Kidney capillary endothelial cell (primary cell): Measurements from ENCODE around the gene JADE2.
"Not testable (repeated sequence)": the region's sequence is repeated elsewhere in the genome, so short reads cannot be mapped to it uniquely, and the experiment has no call there.

ENCODE experiments used
- DNase-seq: peaks from one replicate; pipeline ENCODE4 v3.0.0-alpha.2; 2018; ENCODE audit warnings: low spot score

The JADE2 gene

DNA sequence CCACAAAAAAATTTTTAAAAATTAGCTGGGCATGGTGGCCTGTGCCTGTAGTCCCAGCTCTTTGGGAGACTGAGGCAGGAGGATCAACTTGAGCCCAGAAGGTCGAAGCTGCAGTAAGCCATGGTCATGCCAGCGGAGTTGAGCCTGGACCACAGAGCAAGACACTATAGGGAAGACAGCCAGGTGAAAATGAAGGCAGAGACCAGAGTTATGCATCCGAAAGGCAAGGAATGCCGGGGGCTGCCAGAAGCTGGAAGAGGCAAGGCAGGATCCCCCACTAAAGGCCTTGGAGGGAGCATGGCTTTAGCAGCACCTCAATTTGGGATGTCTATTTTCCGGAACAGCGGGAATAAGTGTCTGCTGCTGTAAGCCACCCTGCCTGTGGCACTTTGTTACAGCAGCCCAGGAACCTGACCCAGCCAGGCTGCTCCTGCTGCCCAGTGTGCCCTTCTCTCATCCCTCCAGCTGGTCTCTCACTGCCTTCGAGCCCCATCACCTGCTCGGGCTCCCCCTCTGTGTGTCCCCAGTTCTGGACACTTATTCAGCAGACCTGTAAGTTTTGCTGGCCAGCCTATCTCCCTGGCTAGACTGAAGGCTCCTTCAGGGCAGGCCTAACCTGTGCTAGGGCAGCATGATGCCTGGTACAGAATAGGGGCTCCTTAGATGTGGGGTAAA is 16.8 kb upstream of the JADE2 start:
- DNase-seq = no peak

DNA sequence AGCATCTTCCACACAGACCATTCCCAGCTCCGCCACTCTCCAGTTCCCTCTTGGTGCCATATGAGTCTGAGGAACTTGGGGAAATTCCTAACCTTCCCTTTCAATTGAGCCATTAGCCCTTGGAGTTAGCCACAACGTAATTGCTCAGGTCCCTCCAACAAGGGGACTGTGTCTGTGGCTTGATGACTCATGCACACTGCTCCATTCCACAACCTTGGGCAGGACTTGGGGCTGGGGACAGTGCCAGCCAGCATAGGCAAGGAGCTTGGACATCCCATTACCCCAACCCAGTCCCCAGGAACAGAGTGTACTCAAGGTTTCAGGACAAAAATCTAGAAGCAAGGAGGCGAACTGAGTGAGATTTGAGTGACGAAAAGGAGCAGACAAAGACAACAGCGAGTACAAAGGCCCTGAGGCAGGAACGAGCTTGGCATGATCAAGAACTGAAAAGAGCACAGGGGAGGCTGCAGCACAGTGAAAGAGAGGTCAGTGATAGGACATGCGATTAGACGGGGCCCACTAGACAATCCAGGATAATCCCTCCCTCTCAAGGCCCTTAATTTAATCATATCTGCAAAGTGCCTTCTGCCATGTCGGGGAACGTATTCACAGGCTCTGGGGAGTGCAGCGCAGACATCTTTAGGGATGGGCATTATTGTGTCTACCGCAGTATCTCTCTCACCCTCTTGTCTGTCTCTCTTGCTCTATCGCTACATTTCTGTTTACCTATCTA is 16.0 kb upstream of the JADE2 start:
- DNase-seq = no peak

DNA sequence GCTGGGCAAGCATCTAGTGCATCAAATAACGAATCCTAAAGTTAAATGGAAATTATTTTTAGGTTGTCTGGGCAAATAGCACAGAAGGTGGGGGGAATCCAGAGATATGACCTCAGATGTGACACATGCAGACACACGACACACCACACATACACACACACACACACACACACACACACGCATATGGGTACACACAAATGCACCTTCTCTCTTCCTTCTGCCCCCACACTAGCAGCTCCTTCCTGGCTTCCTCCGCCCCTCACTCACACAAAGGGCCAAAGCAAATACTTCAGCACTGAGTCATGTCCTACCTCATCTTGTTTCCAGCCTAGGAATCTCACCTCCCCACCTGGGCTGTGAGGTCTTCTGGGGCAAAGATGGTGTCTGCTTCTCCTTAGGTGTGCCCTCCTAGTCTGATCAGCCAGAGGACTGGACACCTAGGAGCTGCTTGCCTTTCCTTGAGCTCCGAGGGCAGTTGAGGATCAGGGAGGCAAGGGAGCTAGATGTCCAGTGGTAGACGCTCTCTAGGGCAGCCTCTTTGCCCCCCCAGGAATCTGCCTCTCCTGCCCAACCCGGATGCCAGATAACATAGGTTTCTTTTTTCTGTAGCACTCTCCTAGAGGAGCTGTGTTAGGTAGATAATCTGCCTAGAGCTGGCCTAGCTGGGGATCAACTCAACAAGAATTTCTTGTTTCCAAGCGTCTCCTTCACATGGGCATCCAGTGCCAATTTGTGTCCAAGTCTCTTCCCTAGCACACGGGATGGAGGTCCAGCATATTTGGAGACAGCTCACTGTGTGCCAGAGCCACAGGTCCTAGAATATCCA is 14.3 kb upstream of the JADE2 start:
- peak; percentile 40 for DNase-seq

DNA sequence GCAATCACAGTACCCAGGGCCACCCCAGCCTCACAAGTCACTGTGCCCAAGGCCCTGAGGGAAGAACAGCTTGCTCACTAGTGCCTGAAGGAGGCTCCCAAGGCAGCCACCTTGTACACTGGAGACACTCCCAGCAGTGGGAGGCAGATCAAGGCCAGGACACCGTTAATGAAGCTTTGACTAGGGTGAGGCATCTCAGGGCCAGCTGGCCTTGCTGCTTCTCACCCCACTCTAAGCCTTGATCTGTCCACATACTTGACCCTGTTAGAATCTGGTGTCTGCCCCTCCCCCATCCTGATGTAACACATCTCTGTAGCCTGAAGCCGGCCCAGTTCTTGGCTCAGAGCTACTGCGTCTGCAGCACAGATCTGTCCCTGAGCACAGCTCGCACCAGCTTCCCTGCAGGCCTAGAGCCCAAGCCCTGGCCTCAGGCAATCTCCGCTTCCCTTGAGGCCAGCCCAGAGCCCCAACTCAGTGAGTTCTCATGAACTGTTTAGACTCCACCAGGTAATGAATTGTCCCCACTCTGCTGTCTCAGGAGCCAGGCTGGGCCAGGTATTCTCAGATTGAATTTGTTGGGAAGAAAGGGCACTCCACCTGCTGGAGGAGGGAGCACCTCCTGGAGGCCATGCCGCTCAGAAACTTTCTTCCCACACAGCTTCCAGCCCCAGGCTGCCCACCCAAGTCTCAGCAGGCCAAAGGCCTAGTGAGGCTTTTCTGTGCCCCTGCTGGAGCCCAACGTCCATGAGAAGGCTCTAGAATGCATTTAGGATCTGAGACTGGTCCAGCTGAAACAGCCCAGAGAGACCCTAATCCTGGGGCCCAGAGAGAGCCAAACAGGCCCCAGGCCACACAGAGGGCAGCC is 13.4 kb upstream of the JADE2 start:
- DNase-seq = no peak

DNA sequence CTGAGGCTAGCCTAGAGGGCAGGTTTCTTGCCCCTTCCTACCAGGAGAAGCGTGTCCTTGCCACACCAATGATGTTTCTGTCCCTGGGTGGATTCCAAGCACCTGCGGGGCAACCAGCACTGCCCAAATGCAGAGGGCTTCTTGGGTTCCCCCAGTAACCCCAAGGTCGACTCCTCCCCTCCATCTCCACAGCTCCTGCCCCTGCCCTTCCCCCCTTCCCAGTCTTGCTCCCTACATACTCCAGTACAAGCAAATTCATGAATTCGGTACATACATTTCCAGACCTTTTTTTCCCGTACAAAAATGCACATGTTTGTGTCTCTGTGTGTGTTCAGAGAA is 12.8 kb upstream of the JADE2 start:
- DNase-seq = no peak

DNA sequence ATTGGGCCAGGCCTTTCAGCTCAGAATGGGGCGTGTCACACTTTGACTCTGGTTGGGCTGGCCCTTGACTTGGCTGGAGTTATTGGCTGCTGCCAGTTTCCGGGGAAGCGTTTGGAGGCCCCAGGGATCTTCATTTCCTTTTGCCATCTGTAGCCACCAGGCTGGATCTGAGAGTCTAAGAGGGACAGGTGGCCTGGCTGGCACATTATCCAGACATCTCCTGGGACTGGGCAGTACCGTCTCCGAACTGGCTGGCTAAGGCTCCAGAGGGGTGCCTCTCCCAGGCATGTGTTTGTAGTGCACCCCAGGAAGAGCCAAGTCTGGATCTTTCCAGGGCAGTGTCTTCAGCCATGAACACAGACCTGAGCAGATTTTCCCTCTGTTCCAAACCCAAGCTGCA is 9.7 kb upstream of the JADE2 start:
- DNase-seq = no peak

DNA sequence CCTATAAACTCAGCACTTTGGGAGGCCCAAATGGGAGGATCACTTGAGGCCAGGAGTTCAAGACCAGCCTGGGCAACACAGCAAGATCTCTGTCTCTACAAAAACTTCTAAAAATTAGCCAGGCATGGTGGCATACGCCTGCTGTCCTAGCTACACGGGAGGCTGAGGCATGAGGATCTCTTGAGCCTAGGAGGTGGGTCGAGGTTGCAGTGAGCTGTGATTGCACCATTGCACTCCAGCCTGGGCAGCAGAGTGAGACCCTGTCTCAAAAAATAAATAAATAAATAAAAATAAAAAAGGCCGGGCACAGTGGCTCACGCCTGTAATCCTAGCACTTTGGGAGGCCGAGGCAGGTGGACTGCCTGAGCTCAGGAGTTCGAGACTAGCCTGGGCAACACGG is 8.5 kb upstream of the JADE2 start:
- not testable (repeated sequence) for DNase-seq

DNA sequence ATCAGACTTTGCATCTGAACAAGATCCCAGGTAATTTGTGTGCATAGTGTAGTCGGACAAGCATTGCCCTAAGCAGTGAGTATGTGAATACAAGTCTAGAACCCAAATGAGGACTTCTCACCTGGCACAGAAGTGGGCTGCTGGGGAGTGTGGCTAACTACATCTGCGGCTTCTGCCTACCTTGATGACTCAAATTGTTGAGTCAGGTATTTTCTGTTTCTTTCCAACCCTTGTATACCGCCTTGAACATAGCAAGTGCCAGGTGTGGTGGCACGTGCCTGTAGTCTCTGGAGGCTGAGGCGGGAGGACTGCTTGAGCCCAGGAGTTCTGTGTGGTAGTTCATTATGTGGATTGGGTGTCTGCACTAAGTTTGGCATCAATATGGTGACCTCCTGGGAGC is 7.9 kb upstream of the JADE2 start:
- DNase-seq = no peak

DNA sequence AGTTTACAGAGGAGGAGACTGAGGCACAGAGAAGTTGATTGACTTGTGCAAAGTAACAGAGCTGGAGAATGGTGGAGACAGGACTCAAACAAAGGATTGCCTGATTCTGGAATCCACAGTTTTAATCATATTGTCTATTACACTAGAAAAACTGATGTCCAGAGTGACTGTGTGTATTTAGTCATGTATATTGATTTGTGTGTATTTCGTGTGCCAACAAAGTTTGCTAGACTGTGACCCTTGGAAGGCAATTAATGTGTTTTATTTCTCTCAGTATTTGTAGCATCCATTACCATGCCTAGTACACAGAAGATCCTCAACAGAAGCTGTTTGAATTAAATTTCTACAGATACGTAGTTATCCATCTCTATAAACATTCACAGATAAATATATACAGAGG is 5.5 kb upstream of the JADE2 start:
- no peak for DNase-seq

DNA sequence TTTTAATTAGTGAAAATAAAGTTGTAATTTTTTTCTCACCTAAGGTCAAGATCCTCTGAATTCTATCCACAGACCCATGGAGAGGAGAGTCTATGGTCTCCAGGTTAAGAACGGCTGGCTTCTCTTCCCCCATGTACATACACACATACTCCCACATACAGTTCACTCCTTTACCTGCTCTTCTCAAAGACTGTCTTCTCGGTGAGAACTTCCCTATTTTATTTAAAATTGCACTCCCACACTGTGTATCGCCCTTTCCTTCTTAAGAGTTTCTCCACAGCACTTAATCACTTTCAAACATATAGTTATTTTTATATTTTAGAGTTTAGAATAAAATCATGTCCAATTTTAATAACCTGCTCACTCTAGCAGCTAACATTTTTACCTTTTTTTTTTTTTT is 3.6 kb upstream of the JADE2 start:
- DNase-seq = no peak

DNA sequence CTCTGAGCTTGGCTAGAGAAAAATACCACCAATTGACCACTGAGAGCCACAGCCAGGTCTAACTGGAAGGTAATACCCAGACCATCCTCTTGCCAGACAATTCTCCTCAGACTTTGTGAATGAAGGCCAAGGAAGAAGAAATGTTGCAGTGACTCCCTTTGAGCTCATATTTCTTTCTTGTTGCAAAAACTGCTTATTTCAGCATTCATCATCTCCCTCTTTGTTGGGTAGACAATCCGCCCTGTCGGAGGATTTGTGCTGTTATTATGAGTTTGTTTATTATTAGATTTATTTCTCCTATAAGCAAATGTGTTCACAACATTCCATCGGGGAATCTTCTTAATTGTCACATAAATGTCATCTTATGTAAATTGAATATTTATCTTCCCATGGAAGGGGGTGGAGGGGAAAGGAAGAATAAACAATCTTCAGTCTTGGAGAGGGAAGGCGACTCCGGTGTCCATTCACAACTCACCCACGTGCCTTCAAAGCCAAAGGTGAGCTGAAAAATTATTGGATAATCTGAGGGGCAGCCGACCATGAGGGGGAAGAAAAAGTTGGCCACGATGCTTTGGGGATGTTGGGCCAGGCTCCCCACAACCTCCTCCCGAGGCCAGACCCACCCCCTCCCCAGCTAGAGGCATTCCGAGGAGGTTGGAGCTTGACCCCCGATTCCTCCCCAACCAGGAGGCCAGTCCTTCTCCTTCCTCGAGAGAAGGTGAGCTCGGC is 1.8 kb upstream of the JADE2 start:
- DNase-seq = no peak

DNA sequence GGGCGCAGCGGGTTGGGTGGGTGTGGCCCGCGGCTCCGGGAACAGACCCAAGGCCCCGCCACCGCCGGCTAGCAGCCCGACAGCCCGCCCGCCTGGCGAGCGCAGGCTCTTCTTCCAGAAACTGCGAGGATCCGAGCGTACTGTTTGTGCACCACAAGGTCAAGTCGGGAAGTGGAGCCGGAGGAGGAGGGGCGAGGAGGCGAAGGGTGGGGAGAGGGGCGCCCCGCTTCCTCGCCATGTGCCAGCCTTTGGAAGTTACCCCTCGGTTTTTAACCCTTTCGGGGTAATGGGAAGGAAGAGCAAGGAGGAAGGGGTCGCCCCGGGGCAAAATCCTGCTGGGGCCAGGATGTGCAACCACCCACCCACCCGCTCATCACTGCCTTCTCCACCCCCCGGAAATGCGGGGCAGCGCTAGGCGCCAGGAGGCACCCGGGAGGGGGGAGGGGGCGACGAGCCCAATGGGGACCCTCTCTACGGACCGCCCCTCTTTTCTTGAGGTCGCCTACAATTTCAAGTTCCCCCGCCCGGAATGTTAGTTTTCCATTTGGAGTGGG is 1.1 kb upstream of the JADE2 start:
- no peak for DNase-seq

DNA sequence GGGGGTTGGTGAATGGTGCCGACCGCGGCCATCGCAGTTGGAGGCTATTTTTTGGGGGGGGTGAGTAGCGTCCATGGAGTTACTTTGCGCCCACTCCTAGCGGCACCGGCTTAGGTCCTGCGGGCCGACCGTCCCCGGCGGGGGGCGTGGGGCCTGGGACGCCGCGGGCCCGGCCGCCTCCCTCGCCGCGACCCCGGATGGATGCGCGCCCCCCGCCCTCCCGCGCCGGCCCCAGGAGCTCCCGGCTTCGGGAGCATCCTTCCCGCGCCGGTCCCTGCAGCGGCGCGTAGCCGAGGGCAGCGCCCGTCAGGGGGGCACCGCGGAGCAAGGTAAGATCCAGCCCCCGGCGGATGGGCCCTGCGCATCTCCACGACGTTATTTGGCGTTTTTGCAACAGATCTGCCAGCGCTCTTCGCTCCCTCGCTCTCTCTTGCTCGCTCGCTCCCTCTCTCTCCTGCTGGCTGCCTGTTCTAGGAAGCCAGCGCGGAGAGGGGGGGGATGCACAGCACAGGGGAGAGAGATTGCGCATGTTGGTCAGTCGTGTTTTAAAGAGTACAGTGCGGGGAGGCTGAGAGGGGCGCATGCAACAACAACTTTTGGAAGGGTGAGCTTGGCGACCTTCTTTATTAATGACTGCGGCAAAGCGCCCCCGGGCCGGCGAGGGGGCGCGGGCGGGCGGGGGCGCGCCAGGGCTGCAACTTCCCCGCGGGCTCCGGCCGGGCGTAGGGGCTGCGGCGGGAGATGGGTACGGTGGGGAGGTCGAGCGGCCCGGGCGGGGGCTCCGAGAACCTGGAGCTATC is 413 bp downstream of the JADE2 start:
- DNase-seq = peak; percentile 40

DNA sequence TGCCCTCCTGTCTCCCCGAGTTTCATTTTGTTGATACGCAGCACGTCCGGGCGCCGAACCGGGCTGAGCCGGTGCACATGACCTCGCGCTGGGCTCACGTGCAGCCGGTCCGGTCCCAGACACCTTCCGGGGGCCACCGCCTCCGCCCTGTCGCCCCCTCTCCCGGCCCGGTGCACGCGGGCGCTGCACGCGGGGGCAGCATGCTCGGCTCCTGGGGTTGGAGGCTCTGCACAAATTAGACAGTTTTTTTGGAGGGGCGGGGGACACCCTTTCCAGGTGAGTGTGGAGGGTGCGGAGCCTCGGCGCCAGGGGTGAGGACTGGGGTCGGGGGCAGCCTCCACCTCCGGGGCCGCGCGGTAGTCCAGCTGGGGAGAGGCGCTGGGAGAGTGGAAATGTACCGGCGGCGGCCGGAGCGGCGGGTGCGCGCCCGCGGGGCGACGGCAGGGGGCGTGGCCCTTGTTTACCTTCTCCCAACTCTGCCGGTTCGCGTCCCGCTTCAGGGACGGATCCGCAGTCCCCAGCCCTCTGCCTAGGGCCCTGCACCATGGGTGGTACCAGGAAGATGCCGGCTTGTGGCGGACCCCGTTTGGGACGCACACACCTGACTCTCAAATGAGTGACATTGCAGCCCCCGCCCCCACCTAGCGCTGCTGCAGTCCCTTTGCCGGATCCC is 1.1 kb downstream of the JADE2 start:
- peak; percentile 55 for DNase-seq

DNA sequence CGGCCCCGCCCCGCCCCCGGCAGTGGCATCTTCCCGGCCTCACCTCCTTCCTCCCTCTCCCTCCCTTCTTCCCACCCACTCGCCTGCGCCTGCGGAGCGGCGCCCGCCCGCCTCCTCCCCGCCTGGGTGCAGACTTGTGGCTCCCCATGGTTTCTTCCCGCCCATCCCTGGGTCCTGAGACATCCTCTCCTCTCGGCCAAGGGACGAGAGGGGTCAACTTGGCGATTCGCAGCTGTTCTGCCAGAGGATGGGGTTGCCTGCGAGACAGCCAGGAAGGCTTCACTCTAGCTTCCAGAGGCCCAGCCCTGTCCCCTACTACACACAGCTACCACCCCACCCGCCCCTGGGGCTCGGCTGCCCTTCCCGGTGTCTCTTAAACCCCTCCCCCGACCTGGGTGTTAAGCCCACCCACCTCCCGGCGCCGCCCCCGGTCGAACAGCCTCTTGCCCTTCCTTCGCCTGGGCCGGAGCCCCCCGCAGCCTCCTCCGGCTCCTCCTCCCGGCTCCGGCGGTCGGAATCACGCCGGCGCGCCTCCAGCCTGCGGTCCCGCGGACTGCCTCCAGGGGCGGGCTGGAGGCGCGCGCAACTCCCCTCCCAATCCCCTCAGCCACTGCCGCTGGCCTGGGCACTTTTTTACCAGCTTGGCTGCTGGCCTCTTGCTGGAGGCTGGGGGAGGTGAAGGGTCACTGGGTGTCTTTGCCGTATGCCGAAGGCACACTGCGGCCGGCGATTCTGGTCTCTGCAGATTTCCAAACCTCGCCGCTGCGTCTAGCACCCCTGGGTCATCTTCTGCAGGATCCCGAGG is 1.9 kb downstream of the JADE2 start:
- DNase-seq = peak; percentile 65

DNA sequence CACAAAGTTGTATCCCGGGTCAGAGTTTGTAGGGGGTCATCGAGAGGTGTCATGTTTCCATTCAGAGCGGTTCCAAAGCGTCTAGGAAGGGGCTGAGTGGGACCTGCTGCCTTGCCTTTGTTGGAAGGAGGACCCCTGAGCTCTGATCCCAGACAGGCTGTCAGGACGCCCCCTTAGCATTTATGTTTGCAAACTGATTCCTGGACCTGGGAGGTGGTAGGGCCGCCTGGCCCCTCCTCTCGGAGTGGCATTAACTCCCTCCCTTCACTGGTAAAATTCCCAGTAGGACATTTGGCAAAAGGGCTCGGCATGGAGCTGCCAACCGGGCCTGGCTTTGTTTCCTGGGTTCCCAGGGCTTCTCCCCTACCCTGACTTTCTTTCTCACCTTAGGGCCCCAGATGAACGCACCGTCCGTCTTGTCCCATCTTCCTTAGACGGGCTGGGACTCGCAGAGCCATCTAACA is 2.5 kb downstream of the JADE2 start:
- DNase-seq = no peak

DNA sequence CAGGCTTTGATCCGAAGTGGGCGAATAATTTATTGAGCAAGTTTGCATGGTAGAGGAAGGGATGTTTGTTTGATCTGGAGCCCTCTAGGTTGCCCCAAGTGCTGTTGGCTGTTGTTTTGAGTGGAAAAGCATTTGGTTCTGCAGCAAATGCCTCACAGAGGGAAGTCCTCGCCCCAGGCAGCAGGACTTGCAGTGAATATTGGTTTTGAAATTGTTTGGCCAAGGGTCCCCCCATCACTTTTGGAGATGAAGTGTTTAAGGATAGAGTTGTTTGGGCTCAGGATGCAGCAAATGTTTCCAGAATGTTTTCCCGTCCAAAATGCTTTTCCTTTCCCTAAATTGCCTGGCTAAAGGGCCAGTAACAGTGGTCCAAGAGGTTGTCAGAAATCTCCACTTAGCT is 3.1 kb downstream of the JADE2 start:
- no peak for DNase-seq

DNA sequence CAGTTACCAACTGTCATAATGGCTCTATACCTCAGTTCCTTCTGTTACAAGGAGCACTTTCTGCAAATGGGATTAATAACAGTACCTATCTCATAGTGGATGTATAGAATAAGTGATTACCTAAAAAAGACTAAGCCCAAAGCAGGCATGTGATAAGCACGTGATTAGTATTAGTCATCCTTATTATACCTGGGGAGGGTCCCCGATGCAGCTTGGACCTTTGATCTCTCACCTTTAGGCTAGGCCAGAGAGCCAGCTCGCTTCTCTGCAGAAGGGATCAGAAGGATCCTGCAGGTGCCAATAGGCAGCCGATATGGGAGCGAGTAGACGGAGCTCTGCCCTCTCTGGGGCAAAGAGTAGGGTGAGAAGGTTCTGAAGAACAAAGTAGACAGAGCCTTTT is 4.0 kb downstream of the JADE2 start:
- no peak for DNase-seq
